OCI-M1 (cell line): ENCODE data around the gene PNPLA7.
A peak's percentile ranks its signal among the peaks of the same experiment; 100 is the strongest.

ENCODE experiments used
- DNase-seq: peaks from one replicate; lab custom pipeline; 2025; lab: John Stamatoyannopoulos, UW

The PNPLA7 gene

DNA sequence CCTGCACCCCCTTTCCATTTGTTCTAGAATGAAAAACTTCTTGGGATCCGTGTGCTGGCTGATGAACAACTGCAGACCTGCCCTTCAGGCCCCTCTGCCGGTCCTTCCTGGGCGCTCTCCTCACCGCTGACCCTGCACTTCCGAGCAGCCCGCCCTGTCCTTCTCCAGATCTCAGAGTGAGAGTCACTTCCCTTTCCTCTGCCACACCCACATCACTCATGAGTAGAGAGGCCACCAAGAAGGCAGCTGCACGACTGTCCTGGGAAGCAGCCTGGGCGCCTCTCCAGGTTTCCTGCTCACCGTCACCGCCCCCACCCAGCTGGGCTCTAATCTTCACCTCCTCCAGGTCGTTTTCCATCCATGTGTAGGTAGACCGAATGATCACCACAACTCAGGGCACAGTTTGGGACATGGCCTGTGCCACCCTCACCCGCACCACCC is 56.1 kb downstream of the PNPLA7 start:
- DNase-seq, result peak; percentile 6

DNA sequence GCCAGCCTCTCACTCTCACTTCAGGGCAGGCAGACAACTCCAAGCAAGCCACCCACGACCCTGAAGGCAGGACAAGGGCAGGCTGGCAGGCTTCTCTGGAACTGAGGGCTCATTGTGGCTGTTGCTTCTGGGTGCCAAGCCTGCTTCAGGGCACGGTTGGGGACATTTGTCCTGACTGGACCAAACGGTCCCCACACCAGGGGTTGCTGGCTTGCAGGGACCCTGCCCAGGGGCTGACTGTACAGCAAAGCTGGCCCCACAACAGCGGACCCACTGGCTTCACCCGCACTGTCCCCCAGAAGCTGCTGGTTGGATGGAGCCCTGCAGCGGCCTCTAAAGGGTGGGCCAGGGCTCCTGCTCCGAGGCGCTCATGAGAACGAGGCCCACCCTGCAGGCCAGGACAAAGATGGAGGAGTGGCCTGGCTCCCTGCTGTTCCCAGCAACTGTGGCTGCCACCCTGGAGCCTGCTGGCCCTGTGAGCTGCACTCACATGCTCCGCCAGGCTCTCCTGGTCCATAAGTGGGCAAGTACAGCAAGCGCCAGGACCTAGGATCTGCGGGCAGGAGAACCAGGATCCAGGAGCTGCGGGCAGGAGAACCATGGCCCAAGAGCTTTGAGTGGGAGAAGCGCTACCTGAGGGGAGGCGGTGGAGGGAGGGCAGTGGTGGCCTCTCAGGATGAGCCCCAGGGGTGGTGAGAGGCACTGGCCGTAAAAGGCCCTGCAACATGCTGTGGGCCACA is 56.7 kb downstream of the PNPLA7 start:
- DNase-seq, result no peak

DNA sequence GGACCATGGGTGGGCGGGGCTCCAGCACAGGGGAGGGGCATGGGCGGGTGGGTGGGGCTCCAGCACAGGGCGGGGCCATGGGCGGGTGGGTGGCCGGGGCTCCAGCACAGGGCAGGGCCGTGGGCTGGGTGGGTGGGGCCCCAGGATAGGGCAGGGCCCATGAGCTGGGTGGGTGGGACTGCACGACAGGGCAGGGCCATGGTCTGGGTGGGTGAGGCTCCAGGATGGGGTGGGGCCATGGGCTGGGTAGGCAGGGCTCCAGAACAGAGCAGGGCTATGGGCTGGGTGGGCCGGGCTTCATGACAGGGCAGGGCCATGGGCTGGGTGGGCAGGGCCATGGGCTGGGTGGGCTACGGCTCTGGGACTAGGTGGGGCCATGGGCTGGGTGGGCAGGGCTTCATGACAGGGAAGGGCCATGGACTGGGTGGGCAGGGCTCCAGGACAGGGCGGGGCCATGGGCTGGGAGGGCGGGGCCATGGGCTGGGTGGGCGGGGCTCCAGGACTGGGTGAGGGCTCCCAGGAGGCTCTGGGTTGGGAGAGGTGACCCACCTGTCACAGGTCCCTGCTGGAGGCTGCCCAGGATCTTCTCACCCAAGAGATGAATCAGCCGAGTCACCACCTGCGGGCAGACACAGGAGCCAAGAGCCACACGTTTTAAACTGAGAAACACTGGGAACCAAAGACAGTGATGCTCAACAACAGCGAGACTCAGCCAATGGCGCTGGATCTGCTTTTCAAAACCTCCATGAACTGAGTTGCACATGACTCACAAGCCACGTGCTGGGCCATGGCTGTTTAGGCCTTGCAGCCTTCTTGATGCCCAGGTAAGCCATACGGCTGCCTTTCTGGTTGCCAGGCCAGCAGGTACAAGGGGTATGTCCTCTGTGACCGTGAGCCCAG is 57.5 kb downstream of the PNPLA7 start:
- DNase-seq, result peak; percentile 95

DNA sequence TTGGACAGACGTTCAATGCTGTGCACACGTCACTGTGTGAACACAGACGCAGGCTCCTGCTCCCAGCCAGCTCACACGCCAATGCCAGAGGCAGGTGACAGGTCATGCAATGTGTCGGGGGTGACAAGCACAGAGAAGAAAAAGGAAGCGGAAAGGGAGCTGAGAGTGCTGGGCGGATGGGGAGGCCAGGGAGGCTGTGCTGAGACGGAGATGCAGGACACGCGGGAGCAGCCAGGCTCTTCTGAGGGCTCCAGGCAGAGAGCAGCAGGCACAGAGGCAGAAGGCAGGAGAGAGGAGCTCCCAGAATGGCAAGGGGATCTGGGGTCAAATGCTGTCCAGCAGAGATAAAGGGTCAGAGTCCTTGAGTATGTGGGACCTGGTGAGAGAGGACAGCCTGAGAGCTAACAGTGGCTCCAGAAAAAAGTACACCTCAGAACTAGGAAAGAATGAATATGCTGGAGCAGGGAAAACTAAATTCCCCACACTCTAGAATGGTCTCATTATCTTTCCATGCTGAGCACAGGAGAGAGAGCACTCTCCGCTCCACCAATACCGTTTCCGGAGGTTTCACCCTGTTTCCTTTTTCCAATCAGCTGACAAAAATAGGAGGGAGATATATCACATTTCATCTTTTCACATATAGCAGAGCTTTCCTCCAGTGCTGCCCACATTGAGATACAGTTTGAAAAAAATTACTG is 58.3 kb downstream of the PNPLA7 start:
- peak; percentile 90 for DNase-seq

DNA sequence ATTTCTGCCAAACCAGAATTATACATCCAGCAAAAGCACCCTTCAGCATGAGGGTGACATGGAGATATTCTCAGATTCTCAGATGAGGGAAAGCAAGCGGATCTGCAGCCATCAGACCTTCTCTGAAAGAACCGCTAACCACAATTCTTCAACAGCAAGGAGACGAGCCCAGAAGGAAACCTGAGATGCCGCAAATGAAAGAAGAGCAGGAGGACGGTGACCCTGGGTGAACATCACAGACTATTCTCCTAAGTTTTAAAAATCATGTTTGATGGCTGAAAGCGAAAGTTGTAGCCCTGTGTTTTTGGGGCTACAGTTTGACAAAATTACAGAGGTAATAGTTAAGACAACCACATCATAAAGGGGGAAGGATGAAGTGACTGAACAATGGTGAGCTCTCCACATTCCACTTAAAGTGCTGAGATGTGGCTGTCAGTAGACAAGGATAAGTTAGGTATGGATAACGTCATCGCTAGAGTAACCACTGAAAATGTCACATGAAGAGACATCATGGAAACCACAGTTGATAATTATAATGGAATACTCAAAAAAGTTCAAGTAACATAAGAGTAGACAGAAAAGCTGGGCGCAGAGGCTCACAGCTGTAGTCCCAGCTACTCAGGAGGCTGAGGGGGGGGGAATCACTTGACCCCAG is 59.5 kb downstream of the PNPLA7 start:
- peak; percentile 26 for DNase-seq

DNA sequence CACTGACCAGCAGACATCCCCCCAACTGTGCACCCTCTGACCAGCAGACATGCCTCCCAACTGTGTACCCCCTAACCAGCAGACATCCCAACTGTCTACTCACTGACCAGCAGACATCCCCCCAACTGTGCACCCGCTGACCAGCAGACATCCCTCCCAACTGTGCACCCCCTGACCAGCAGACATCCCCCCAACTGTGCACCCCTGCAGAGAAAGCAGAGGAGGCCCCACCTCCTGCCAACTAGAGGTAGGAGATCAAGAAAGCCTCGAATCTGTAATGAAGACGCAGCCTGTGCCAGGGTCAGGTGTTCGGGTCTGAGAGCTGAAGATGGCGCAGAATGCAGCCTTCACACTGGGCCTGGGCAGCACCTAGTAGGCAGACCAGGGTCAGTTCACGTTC is 61.3 kb downstream of the PNPLA7 start:
- no peak for DNase-seq

DNA sequence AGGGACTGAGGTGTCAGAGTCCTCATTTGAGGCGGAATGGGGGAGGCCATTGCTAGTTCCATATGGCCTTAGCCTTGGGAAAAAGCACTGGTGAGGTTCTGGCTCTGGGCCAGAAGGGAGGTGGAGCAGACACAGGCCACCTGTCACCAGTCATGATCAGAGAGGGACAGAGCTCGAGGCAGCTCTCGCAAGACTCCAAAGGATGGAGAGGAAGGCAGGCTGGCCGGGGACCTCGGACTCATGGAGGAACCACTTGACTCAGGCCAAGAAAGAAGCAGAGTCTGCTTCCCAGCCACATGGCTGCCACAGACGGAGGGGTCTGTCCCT is 61.9 kb downstream of the PNPLA7 start:
- no peak for DNase-seq

DNA sequence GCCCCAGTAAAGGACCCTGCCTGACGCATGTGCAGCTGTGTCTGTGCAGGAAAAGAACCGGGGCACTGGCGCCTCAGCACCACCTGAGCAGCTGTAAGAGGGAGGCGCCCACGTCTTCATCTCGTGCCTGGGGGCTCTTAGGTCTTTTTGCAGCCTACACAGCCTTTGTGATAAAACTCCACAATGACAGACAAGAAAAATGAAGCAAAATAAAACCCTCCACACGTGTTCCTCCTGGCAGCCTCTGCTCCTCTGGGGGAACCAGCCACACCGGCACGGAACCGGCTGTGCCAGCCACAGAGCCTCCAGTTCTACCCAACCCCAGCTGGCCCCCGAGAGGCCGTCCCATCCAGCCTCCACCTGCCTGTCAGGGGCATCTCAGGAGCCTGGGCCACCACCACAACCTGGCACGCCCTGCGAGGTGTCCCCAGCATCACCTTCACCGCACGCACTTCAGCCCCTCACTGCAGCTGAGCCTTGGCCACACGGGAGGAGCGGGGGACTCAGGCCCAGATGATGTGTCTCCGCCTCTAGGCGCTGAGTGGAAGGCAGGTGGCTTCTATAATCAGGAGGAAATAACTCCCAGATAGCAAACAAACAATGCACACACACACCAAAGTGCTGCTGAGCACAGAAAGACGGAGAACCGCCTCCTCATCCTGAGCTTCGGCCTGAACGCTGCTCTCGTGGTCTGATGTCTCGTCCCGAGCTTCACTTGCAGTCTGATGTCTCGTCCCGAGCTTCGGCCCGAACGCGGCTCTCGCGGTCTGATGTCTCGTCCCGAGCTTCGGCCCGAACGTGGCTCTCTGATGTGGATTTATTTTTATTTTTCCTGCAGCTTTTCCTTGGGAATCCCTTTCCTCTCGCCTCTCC is 62.5 kb downstream of the PNPLA7 start:
- no peak for DNase-seq

DNA sequence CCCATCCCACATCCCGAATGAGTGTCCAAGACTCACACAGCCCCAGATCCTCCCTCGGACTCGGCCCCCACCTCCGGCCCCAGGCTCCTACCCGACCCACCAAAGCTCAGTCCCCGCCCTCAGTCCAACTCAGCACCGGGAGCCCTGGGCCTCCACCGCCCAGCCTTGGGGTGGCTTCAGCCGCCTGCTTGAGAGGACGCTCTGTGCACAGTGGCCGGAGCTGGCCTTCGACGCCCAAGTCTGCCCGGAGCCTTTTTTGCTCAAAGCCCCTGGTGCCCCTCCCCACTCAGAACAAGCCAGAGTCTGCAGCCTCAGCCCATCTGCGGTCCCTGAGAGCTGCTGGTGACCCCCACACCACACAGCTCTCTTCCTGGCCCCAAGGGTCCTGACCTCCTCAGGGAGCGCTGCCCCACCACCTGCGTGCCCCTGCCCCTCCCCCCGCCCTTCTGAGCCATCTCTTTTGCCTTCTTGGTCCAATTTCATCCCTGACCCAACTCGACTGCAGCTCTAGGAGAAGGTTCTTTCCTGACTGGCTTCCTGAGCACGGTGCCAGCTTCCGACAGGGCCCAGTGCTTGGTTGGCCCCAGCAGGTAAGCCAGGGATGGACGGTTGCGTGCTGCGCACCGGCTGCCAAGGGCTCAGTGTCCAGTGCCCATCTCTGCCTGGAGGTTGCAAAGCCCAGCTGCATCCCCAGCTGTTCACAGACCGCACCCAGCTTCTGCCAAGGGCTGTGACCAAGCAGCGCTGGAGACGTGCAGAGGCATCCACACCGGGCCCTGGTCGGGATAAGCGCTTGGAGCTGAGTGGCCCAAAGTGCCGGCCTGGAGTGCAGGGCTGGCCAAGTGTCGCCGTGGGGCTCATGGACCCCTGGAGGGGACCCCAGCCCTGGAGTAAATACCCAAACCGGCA is 63.4 kb downstream of the PNPLA7 start:
- no peak for DNase-seq

DNA sequence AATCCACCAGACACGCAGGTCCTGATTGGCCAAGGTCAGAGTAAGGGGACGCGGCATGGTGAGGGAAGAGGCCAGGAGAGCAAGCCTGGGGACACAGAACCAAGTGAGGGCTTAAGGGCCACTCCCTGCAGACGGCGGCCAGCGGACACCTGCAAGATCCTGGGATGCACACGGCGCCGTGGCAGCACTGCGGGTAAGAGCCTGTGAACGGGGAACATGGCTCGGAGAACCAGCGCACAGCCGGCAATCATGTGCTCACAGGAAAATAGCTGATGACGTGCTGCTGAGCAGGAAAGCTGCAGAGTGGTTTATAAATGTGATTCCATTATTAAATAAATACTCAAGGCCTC is 64.1 kb downstream of the PNPLA7 start:
- no peak for DNase-seq

DNA sequence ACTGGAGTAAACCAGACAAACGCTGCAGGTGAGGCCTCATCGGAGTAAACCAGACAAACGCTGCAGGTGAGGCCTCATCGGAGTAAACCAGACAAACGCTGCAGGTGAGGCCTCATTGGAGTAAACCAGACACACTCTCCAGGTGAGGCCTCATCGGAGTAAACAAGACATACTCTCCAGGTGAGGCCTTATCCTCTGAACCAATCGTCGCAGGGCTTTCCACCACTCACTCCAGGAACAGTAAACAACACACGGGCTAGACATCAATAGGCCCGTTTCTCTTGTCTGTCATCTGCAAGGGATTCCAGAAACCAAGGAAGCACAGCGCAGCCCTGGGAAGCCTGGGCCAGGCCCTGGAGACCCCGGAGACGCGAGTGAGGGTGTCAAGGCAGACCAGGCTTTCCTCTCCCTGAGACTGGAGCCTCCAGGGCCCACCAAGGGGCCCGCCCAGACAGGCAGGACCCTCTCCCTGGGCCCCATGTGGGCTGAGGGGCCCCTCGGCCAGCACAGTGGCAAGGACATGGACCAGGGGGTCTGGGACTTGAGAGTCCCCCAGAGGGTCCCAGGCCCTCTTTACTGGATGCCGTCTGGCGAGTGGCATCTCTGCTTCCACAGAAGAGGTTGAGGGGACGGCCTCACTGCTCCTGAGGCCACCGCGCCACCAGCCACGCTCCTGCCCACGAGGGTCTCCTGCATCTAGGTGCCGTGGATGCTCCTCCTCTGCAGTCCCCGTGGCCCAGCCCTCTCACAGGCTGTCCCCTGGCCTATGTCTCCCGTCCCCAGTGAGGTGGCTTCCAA is 64.7 kb downstream of the PNPLA7 start:
- DNase-seq, result no peak

DNA sequence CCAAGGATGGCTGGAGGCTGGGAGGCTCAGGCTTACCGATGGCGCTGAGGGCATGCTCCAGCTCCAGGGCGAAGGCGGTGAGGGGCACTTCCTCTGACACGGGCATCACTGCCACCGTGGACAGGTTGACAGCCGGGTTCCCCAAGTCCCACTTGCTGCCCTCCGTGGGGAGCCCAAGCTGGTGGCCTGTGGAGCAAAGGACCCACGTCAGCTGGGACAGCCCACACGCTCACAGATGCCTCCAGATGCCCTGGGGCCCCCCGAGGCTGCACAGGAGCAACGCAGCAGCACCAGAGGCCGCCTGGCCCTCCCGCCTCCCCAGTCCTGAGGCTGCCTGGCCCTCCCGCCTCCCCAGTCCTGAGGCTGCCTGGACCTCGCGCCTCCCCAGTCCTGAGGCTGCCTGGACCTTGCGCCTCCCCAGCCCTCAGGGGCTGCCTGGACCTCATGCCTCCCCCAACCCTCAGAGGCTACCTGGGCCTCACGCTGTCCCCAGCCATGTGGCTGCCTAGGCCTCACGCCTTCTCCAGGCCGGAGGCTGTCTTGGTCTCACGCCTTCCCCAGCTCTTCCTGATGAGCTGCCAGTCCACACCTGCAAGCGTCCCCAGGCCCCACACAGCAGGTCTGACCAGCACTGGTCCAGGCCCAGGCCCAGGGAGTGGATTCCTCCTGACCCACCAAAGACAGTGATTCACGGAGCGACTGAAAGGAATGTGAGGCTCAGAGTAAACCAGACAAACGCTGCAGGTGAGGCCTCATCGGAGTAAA is 65.5 kb downstream of the PNPLA7 start:
- no peak for DNase-seq

DNA sequence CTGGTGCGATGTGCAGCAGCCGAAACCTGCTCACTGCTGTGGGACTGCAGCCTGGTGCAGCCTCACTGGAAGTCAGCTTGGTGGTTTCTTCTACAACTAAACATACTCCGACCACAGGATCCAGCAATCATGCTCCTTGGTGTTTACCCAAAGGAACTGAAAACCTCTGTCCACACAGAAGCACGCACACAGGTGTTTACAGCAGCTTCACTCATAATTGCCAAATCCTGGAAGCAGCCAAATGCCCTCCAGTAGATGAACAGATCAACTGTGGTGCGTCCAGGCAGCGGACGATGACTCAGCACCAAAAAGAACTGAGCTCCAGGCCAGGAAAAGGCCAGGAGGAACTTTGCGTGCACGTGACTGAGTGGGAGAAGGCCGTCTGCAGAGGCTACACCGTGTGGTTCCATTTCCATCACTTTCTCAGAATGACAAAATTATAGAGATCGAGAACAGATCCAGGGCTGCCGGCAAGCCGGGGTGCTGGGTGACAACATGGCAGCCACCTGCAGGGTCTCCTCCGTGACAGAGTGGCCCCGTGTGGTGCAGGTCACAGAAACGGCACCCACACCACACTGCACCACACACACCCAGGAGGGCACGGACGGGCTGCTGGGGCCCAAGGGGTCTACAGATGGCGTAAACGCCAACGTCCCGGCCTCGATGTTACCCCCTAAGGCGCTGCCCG is 68.0 kb downstream of the PNPLA7 start:
- DNase-seq, result peak; percentile 89

DNA sequence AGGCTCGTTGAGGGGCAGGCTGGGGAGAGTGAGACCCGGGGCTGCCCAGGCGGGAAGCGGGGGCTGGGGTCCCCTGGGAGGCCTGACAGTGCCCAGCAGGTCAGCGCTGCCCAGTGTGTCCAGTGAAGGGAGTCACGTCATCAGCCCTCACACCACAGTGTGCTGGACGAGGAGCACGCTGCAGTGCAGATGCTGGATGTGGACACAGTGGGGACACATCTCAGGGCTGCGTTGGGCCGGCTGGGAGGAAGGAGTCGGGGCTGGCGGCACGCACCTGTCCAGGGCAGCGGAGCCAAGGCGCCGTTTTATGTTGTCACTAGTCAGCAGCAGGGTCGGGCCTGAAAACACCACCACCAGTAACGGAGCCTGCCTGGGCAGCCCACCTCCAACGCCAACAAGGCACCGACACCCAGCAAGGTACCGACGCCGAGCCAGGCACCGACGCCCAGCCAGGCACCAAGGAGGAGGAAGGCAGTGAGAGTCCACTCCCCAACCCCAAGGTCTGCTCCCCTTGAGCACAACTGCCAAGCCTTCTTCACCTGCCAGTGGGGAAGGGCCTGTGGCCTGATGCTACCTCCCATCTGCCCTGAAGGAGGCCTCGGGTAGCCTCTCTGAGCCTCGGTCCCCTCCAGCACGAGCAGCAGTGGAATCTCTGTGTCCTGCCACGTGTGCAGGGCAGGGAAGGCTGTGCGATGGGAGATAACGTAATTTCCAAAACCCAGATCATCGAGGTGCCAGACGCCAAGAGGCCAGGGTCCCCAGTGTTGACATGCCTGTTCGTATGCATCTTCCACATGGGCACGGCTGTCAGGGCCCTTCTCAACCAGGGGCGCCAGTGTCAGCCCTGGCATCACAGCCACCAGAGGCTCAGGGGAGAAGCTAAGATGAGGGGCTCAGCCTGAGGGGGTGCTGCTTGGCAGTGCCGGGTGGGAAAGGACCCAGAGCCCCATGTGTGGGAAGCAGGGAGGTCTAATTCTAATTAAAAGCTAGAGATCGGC is 69.2 kb downstream of the PNPLA7 start:
- DNase-seq, result no peak

DNA sequence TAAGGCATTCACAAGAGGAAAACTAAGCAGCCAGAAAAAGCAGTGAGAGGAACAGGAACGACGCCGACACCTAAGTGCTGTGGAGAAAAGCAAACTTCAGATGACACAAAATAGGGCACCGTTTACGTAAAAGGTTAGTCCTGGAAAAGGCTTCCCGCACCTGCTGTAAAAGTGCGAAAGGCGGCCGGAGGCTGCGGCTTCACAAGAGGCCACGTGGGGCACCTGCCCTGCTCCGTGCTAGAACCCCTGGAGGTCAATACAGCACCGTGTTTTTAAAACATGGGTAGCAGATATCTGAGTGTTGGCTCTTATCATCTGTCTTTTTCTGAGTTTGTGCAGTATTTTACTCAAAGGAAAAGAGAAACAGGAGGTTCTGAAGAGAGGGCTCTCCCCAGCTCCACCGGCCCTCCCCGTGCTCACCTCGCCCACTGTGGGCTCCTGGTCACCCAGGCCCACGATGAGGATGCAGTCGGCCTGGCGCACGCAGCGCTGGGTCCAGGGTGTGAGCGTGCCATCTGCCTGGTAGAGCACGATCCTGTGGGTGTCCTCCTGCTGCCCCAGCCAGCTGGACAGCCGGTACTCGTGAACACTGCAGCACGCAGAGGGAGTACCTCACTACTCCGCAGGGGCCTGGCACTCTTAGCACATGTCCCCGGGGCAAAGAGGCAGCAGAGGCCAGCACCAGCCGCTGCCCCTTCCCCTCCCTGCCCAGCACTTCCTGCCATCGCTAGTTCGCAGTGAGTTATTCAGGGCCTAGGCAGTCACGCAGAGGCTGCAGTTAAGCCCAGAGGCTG is 70.1 kb downstream of the PNPLA7 start:
- DNase-seq, result no peak
